ENCODE measurements around the gene EFHD1. TPM values are rescaled to one million over a fixed set of nuclear protein-coding genes. Genes with fewer than 3 reads are reported as not detected.
A peak's percentile ranks its signal among the peaks of the same experiment; 100 is the strongest.

The EFHD1 gene
- total RNA-seq, 1 experiment from 2014 or later, result 73.5 TPM

DNA sequence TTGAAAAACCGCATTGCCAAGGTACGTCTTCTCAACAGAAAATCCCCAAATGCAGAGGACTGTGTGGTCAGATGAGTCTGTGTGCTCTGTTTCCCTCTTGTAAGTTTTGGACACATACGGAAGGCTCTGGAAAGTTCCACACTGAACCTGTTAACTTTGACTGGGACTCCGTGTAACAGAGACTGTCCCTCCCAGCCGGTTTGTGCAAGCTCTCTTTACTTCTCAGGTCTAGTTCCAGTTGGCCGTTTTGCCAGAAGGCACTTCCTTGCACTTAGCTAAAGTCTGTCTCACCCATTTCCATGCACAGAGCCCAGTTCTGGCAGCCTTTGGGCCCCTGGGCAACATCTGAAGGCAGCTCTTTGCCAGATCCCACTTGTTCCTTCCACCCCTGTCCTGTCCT lies 22.0 kb downstream of the EFHD1 start:
- Histone ChIP-seq H3K27ac (ENCODE audit: low read length) (peak overlapping the region; percentile 42; the same call in 1 of the 2 replicates), H3K36me3 (ENCODE audit: control insufficient read depth, insufficient read depth, low read length) (no peaks in the 10 kb centered on the region), H3K4me3 (ENCODE audit: low read depth in 2 of 2, low read length in 2 of 2) (no peak overlapping the region), H3K4me1 (ENCODE audit: control insufficient read depth, insufficient read depth, low read length) (peaks cover 32% of the 10 kb centered on the region), H3K27me3 (ENCODE audit: control insufficient read depth, insufficient read depth, low read length) (no peaks in the 10 kb centered on the region), H3K9me3 (ENCODE audit: control insufficient read depth, insufficient read depth, low read depth, low read length) (no peaks in the 10 kb centered on the region)
- ChIA-PET POLR2A (interaction anchor here (0.6 kb wide), 1 partner anchor 20 kb away, joined by 3 read pairs; no protein-coding TSS in a partner anchor), CTCF (interaction anchor here (0.6 to 0.7 kb wide), 2 partner anchors 9 to 330 kb away, joined by 3 to 7 read pairs; no protein-coding TSS in a partner anchor)
- in situ Hi-C loops (cut with HindIII; ENCODE audit: low pct_unique_long_range_greater_than_20kb, low sequenced_read_pairs) (no loop called here), intact Hi-C loops (cut with micrococcal nuclease; ENCODE audit: unreplicated experiment) (no loop called here)
- TF ChIP-seq, protein P1, sequence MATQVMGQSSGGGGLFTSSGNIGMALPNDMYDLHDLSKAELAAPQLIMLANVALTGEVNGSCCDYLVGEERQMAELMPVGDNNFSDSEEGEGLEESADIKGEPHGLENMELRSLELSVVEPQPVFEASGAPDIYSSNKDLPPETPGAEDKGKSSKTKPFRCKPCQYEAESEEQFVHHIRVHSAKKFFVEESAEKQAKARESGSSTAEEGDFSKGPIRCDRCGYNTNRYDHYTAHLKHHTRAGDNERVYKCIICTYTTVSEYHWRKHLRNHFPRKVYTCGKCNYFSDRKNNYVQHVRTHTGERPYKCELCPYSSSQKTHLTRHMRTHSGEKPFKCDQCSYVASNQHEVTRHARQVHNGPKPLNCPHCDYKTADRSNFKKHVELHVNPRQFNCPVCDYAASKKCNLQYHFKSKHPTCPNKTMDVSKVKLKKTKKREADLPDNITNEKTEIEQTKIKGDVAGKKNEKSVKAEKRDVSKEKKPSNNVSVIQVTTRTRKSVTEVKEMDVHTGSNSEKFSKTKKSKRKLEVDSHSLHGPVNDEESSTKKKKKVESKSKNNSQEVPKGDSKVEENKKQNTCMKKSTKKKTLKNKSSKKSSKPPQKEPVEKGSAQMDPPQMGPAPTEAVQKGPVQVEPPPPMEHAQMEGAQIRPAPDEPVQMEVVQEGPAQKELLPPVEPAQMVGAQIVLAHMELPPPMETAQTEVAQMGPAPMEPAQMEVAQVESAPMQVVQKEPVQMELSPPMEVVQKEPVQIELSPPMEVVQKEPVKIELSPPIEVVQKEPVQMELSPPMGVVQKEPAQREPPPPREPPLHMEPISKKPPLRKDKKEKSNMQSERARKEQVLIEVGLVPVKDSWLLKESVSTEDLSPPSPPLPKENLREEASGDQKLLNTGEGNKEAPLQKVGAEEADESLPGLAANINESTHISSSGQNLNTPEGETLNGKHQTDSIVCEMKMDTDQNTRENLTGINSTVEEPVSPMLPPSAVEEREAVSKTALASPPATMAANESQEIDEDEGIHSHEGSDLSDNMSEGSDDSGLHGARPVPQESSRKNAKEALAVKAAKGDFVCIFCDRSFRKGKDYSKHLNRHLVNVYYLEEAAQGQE (IDR thresholded peaks at IDR 0.05; ENCODE audit: insufficient read depth in 1 of 2, low read depth in 2 of 2, low read length in 1 of 2), result no peak
- no peak for TF ChIP-seq TCF7L2 (IDR thresholded peaks at IDR 0.05; ENCODE audit: low read depth, low read length)
- no peak for TF ChIP-seq POLR2AphosphoS5 (IDR thresholded peaks at IDR 0.05; ENCODE audit: low read depth, low read length)
- TF ChIP-seq, protein P2, sequence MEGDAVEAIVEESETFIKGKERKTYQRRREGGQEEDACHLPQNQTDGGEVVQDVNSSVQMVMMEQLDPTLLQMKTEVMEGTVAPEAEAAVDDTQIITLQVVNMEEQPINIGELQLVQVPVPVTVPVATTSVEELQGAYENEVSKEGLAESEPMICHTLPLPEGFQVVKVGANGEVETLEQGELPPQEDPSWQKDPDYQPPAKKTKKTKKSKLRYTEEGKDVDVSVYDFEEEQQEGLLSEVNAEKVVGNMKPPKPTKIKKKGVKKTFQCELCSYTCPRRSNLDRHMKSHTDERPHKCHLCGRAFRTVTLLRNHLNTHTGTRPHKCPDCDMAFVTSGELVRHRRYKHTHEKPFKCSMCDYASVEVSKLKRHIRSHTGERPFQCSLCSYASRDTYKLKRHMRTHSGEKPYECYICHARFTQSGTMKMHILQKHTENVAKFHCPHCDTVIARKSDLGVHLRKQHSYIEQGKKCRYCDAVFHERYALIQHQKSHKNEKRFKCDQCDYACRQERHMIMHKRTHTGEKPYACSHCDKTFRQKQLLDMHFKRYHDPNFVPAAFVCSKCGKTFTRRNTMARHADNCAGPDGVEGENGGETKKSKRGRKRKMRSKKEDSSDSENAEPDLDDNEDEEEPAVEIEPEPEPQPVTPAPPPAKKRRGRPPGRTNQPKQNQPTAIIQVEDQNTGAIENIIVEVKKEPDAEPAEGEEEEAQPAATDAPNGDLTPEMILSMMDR (IDR thresholded peaks at IDR 0.05), result no peak
- TF ChIP-seq SIN3A (IDR thresholded peaks at IDR 0.05; ENCODE audit: borderline replicate concordance, insufficient read depth, low read depth, low read length), result no peak
- ATAC-seq, result peak; percentile 20; the same call in 1 of the 2 replicates
- no TSS peak for BruUV-seq (replicated peaks)
- no peak for DNase-seq (ENCODE audit: low read depth, low spot score)

DNA sequence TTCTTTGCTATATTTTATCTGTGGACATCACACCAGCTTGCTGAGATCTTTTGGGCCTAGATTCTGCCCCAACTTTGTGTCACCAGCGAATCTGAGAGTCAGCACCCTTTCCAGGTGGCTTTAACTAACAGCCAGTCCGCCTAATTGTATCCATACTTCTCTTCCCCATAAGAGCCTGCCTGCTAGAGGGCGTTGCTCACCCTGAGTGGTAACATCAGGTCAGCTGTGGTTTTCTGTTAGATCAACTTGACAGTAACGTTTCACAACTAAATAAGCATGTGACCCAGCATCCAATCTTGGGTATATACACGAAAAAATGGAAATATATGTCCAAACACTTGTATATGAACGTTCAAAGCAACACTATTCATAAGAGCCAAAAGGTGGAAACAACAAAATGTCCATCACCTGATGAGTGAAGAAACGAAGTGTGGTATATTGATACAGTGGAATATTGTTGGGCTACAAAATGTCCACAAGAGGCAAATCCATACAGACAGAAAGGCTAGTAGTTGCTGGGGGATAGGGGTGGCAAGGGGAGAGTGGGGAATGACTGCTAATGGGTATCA lies 24.9 kb downstream of the EFHD1 start:
- POLR2A ChIA-PET, result interaction anchor here (0.6 to 0.7 kb wide), 2 partner anchors 34 to 112 kb away, joined by 4 to 5 read pairs; no protein-coding TSS in a partner anchor
- ATAC-seq (no peak), DNase-seq (ENCODE audit: low read depth, low spot score) (no peak)
- Histone ChIP-seq H3K36me3 (ENCODE audit: control insufficient read depth, insufficient read depth, low read length) (no peaks in the 10 kb centered on the region), H3K4me1 (ENCODE audit: control insufficient read depth, insufficient read depth, low read length) (peaks cover 22% of the 10 kb centered on the region), H3K9me3 (ENCODE audit: control insufficient read depth, insufficient read depth, low read depth, low read length) (no peaks in the 10 kb centered on the region), H3K27ac (ENCODE audit: low read length) (0 out of 2 replicates have a peak overlapping the region, but pooled peaks have one; percentile 46), H3K4me3 (ENCODE audit: low read depth in 2 of 2, low read length in 2 of 2) (no peak overlapping the region), H3K27me3 (ENCODE audit: control insufficient read depth, insufficient read depth, low read length) (no peaks in the 10 kb centered on the region)
- in situ Hi-C loops (cut with HindIII; ENCODE audit: low pct_unique_long_range_greater_than_20kb, low sequenced_read_pairs) (no loop called here), intact Hi-C loops (cut with micrococcal nuclease; ENCODE audit: unreplicated experiment) (no loop called here)
- BruUV-seq (replicated peaks), result no TSS peak
- CTCF ChIA-PET, result interaction anchor here (0.6 to 0.7 kb wide), 2 partner anchors 63 to 717 kb away, joined by 3 to 4 read pairs; no protein-coding TSS in a partner anchor
- TF ChIP-seq POLR2AphosphoS5 (IDR thresholded peaks at IDR 0.05; ENCODE audit: low read depth, low read length) (no peak), TCF7L2 (IDR thresholded peaks at IDR 0.05; ENCODE audit: low read depth, low read length) (no peak), SIN3A (IDR thresholded peaks at IDR 0.05; ENCODE audit: borderline replicate concordance, insufficient read depth, low read depth, low read length) (no peak)
- TF ChIP-seq, protein P1 (IDR thresholded peaks at IDR 0.05; ENCODE audit: insufficient read depth in 1 of 2, low read depth in 2 of 2, low read length in 1 of 2), result no peak
- TF ChIP-seq, protein P2 (IDR thresholded peaks at IDR 0.05), result no peak

Data from Panc1 (cell line).